Glutamatergic neuron (in vitro differentiated cells): ENCODE measurements around the gene LRP1-AS. TPM values are rescaled to one million over a fixed set of nuclear protein-coding genes. Genes with fewer than 3 reads are reported as not detected.

Experiments used
- DNase-seq: peaks from one replicate; pipeline ENCODE4 v3.0.0; 2022
- H3K27ac Mint-ChIP-seq: one replicate; pipeline ENCODE4 v1.8.0; 2020; ENCODE audit warnings: mild to moderate bottlenecking, mixed read lengths, inconsistent platforms; ENCODE audit not compliant: unreplicated experiment
- H3K27me3 Mint-ChIP-seq: one replicate; pipeline ENCODE4 v1.8.0; 2020; ENCODE audit warnings: mild to moderate bottlenecking, moderate library complexity, mixed read lengths, inconsistent platforms; ENCODE audit not compliant: unreplicated experiment
- H3K36me3 Mint-ChIP-seq: one replicate; pipeline ENCODE4 v1.8.0; 2020; ENCODE audit warnings: mild to moderate bottlenecking, mixed read lengths, inconsistent platforms; ENCODE audit not compliant: unreplicated experiment
- H3K4me1 Mint-ChIP-seq: one replicate; pipeline ENCODE4 v1.8.0; 2020; ENCODE audit warnings: mild to moderate bottlenecking, low read depth, mixed read lengths, inconsistent platforms; ENCODE audit not compliant: unreplicated experiment
- H3K4me3 Mint-ChIP-seq: one replicate; pipeline ENCODE4 v1.8.0; 2020; ENCODE audit warnings: mild to moderate bottlenecking, mixed read lengths, inconsistent platforms; ENCODE audit not compliant: unreplicated experiment
- H3K9me3 Mint-ChIP-seq: one replicate; pipeline ENCODE4 v1.8.0; 2020; ENCODE audit warnings: mild to moderate bottlenecking, moderate library complexity, mixed read lengths, inconsistent platforms; ENCODE audit not compliant: unreplicated experiment
- CTCF ChIP-seq: fragments of 200-600 bp; sonication (generic); IDR thresholded peaks from one replicate; pipeline ENCODE4 v1.5.0; 2021; ENCODE audit not compliant: partially characterized antibody, unreplicated experiment
- total RNA-seq: library from RNA; stranded (reverse); fragmentation: NEBNext Ultra II Directional; extraction: Animal tissue kit (Norgen Biotek cat#: 25700); gene quantifications from one replicate; pipeline ENCODE4 v1.2.1, GENCODE V29; 2021; ENCODE audit not compliant: unreplicated experiment

LRP1-AS gene
- total RNA-seq, 1 donor from 2014 or later, result not detected

- DNase-seq, result no peak
- no peaks in the 10 kb centered on the region for H3K4me1 Mint-ChIP-seq
- H3K27ac Mint-ChIP-seq, result no peak overlapping the region
- H3K36me3 Mint-ChIP-seq, result no peaks in the 10 kb centered on the region
- peaks cover 5% of the 10 kb centered on the region for H3K9me3 Mint-ChIP-seq
- TF ChIP-seq CTCF, result no peak
- H3K4me3 Mint-ChIP-seq, result no peak overlapping the region
- peaks cover 3% of the 10 kb centered on the region for H3K27me3 Mint-ChIP-seq
Measured at GRCh38 chr12:57185403-57185802, 38.0 kb upstream of the LRP1-AS start.

- Mint-ChIP-seq H3K36me3 (no peaks in the 10 kb centered on the region), H3K4me3 (no peak overlapping the region), H3K27me3 (peaks cover 7% of the 10 kb centered on the region), H3K27ac (no peak overlapping the region), H3K4me1 (no peaks in the 10 kb centered on the region), H3K9me3 (peaks cover 5% of the 10 kb centered on the region)
- TF ChIP-seq CTCF, result no peak
- no peak for DNase-seq
Measured at GRCh38 chr12:57183939-57184725, 36.7 kb upstream of the LRP1-AS start.

- H3K27ac Mint-ChIP-seq, result no peak overlapping the region
- no peak overlapping the region for H3K4me3 Mint-ChIP-seq
- peaks cover 7% of the 10 kb centered on the region for H3K27me3 Mint-ChIP-seq
- peak; percentile 87 for TF ChIP-seq CTCF
- no peaks in the 10 kb centered on the region for H3K4me1 Mint-ChIP-seq
- DNase-seq, result peak; percentile 84
- no peaks in the 10 kb centered on the region for H3K36me3 Mint-ChIP-seq
- peaks cover 5% of the 10 kb centered on the region for H3K9me3 Mint-ChIP-seq
Measured at GRCh38 chr12:57182918-57183575, 35.6 kb upstream of the LRP1-AS start.

- H3K27me3 Mint-ChIP-seq, result peaks cover 7% of the 10 kb centered on the region
- TF ChIP-seq CTCF, result no peak
- H3K27ac Mint-ChIP-seq, result no peak overlapping the region
- no peak overlapping the region for H3K4me3 Mint-ChIP-seq
- no peaks in the 10 kb centered on the region for H3K36me3 Mint-ChIP-seq
- DNase-seq, result no peak
- H3K9me3 Mint-ChIP-seq, result peaks cover 5% of the 10 kb centered on the region
- no peaks in the 10 kb centered on the region for H3K4me1 Mint-ChIP-seq
Measured at GRCh38 chr12:57181561-57182155, 34.2 kb upstream of the LRP1-AS start.

- peaks cover 7% of the 10 kb centered on the region for H3K27me3 Mint-ChIP-seq
- H3K4me3 Mint-ChIP-seq, result no peak overlapping the region
- H3K27ac Mint-ChIP-seq, result no peak overlapping the region
- peaks cover 5% of the 10 kb centered on the region for H3K9me3 Mint-ChIP-seq
- no peaks in the 10 kb centered on the region for H3K4me1 Mint-ChIP-seq
- no peak for TF ChIP-seq CTCF
- DNase-seq, result no peak
- no peaks in the 10 kb centered on the region for H3K36me3 Mint-ChIP-seq
Measured at GRCh38 chr12:57181072-57181471, 33.7 kb upstream of the LRP1-AS start.
